ENCODE data around the gene PFDN6.
A peak's percentile ranks its signal among the peaks of the same experiment; 100 is the strongest.

PFDN6 gene

GRCh38 chr6:33316603-33317418 lies 27.4 kb downstream of the PFDN6 start:
- no peak for DNase-seq

DNA sequence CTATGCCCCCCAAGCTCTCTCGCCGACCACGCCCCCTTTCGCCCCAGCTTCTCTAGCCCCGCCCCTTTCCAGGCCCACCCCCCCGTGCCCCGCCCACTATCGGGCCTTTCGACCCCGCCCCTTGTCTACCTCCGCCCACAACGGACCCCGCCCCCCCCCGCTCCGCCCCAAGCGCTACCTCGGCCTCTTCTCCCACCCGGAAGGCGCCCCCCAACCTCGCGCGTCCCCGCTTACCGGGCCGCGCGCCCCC lies 27.9 kb downstream of the PFDN6 start:
- DNase-seq = peak in 17 of 51 donors; percentile 35 to 81 (median 76)

GRCh38 chr6:33317669-33318425 lies 28.4 kb downstream of the PFDN6 start, which contains the start of gene ZBTB22:
Gene ZBTB22, minus strand, starts transcription at chr6:33317744. Its CDS starts 828 bp downstream, at chr6:33316916.
- peak; percentile 71 to 99 (median 96) for DNase-seq

DNA sequence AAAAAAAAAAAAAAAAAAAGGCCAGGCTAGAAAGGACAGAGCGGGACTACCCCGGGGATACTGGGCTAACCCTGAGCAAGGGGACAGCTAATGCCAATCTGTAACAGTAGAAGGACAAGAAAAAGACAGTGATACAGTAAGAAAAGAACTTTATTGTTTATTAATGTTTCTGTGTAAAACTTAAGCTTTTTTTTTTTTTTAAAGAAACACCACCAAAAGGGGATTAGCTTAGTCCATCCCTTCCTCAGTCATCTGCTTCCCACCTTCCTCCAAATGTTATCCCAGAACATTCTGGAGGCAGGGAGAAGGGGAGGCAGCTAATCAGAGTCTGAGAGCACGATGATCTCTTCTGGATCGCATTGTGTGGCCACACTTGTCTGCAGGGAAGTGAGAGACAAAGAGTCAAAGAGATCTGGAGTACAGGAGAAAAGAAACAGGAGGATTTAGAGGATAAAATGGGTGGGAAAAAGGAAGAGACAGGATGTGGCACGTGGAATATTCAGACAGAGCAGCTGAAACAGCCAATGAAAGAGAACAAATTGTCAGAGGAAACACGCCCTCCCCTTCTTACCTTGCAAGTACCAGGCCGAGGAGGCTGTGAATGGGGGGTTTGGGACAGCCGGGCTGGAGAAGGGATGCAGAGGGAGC lies 29.1 kb downstream of the PFDN6 start:
- no peak for DNase-seq

- DNase-seq = no peak
Measured at GRCh38 chr6:33319939-33320314, 30.5 kb downstream of the PFDN6 start.

DNA sequence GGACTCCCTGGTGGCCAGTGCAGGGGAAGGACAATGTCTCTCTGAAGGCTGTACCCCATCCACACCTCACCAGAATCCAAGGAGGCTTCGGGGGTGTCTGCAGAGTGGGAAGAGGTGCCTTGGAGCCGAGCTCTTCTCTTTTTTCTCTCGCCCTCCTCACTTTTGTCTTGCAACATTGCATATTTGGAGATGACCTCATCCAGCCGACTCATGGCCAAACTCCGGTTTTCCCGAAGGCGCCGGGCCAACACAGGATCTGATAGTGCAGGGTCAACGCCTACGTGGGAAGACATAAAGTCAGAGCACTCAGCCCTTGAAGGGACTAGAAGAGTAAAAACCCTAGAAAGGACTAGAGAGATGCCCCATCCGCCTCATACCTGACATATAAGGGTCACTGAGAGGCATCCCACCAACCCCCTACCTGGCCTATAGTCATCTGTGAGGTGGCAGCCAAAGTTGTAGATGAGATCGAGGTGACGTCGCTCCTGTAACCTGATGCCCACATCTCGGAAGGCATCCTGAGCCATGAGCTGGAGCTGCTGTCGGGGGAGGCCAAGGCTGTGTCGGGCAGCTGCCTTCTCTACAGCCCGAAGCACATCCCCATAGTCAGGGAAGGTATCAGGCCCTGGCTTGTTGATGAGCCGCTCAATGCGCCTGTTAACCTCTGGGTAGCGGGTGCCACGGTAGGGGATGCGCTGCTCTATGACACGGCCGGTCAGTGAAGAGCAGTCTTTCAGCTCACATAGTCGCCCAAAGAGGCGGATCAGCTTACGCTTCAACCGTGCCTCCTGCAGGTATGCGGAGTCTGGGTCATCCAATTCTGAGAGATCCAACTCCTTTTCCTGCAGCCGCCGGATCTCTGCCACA lies 31.1 kb downstream of the PFDN6 start:
- DNase-seq = no peak

GRCh38 chr6:33321227-33321626 lies 31.8 kb downstream of the PFDN6 start:
- no peak for DNase-seq

- DNase-seq = peak in 3 of 51 donors; percentile 41 to 46 (median 43)
Measured at GRCh38 chr6:33323623-33323948, 34.2 kb downstream of the PFDN6 start.

GRCh38 chr6:33324125-33324524 lies 34.7 kb downstream of the PFDN6 start:
- DNase-seq = no peak

GRCh38 chr6:33329058-33329457 lies 39.7 kb downstream of the PFDN6 start:
- no peak for DNase-seq

DNA sequence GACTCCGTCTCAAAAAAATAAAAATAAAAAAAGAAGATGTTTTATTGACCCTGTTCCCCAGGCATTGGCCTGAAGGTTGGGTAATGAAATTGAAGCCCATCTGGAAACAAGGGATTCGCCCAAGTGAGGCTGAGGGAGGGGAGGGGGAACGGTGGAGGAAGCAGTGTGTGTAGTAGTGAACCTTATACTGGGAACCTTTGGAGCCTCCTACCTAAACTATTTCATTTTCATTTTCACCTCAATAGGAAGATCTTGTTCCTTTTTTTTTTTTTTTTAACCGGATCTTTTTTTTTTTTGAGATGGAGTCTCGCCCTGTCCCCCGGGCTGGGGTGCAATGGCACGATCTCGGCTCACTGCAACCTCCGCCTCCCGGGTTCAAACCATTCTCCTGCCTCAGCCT lies 41.3 kb downstream of the PFDN6 start:
- DNase-seq = no peak

DNA sequence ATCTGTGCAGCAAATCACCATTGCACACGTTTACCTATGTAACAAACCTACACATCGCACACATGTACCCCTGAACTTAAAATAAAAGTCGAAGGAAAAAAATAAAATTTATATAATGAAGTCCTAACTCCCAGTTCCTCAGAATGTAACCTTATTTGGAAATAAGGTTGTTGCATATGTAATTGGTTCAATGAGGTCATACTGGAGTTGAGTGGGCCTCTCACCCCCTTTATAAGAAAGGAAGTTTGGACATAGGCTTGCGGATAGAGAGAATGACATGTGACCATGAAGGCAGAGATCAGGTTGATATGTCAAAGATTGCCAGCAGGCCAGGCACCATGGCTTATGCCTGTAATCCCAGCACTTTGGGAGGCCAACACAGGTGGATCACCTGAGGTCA lies 44.3 kb downstream of the PFDN6 start:
- DNase-seq = no peak

DNA sequence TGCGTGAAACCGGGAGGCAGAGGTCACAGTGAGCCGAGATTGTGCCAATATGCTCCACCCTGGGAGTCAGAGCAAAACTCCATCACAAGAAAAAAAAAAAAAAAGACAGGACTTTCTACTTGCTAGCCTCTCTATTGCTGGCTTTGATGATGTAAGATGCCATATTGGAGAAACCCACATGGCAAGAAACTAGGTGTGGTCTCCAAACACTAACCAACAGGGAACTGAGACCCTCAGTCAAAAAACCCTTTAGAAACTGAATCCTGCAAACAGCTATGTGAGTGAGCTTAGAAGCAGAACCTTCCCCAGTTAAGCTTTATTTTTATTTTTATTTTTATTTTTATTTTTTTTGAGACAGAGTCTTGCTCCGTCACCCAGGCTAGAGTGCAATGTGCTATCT lies 46.5 kb downstream of the PFDN6 start:
- DNase-seq = no peak

DNA sequence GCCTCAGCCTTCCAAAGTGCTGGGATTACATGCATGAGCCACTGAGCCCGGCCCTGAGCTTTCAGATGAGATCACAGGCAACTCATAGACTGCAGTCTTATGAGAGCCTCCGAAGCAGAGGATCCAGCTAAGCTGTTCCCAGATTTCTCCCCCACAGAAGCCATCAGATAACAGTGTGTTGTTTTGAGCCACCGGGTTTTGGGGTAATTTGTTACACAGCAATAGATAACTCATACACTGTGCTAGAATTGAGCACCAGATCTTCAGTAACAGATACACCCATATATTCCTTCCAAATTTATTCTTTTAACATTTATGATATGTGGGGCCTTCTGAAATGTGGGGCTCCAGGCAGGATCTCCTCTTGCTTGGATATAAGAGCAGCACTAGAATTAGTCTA lies 47.1 kb downstream of the PFDN6 start:
- no peak for DNase-seq

GRCh38 chr6:33339193-33339592 lies 49.8 kb downstream of the PFDN6 start:
- DNase-seq = no peak
